Measurements from ENCODE around the gene MUC3A. TPM values are rescaled to one million over a fixed set of nuclear protein-coding genes. Genes with fewer than 3 reads are reported as not detected.

MUC3A gene
- total and polyA plus RNA-seq, 2 of the 4 experiments (the other 2 are of a cell fraction): 0.05 TPM; not detected in 1

GRCh38 chr7:101009629-101010028, 60.3 kb downstream of the MUC3A start:
- dilution Hi-C loops (cut with HindIII; ENCODE audit: low sequenced_read_pairs, unreplicated experiment): no loop called here
- no peak for DNase-seq
- intact Hi-C loops (cut with micrococcal nuclease): no loop called here

More at GRCh38 chr7:101009629-101010028, 60.3 kb downstream of the MUC3A start:
- Histone ChIP-seq H2AK5ac (ENCODE audit: low read depth, low read length) (no peak overlapping the region), H3K27ac (ENCODE audit: insufficient read depth, low read length) (no peak overlapping the region), H2AK9ac (replicated peaks; ENCODE audit: low read depth, low read length, poor library complexity) (no peak overlapping the region), H3K56ac (ENCODE audit: extremely low read depth, insufficient read depth, low read length) (no peak overlapping the region), H2BK120ac (ENCODE audit: low read depth, low read length) (no peak overlapping the region), H3K79me1 (ENCODE audit: low read depth in 1 of 2, low read length in 2 of 2) (no peaks in the 10 kb centered on the region), H2BK15ac (ENCODE audit: low read depth, low read length) (no peak overlapping the region), H3K23ac (ENCODE audit: low read depth, low read length) (no peak overlapping the region), H3K18ac (ENCODE audit: low read depth, low read length) (no peak overlapping the region), H3K4me3 (ENCODE audit: insufficient read depth, low read depth, low read length) (no peak overlapping the region), H4K20me1 (ENCODE audit: insufficient read depth, low read length) (no peaks in the 10 kb centered on the region), H3K9me1 (ENCODE audit: insufficient read depth, low read length) (no peaks in the 10 kb centered on the region; the same call in 1 of the 2 replicates), H2BK5ac (ENCODE audit: low read depth, low read length, poor library complexity, severe bottlenecking) (no peak overlapping the region), H3K9me3 (ENCODE audit: control insufficient read depth, insufficient read depth, low read length) (no peaks in the 10 kb centered on the region), H3K4me1 (ENCODE audit: control insufficient read depth, insufficient read depth, low read length) (no peaks in the 10 kb centered on the region), H3K4ac (ENCODE audit: low read depth, low read length) (no peak overlapping the region), H3K14ac (replicated peaks; ENCODE audit: low read depth, low read length) (no peak overlapping the region), H4K5ac (ENCODE audit: low read depth, low read length) (no peak overlapping the region), H3K4me2 (ENCODE audit: low read depth, low read length) (no peak overlapping the region), H3K27me3 (ENCODE audit: control insufficient read depth, insufficient read depth, low read length) (no peaks in the 10 kb centered on the region), H3K36me3 (ENCODE audit: control insufficient read depth, insufficient read depth, low read length) (peaks cover 7% of the 10 kb centered on the region), H2AFZ (replicated peaks; ENCODE audit: low read length, poor library complexity) (no peak overlapping the region), H4K91ac (ENCODE audit: insufficient read depth, low read depth, low read length) (no peak overlapping the region), H2BK20ac (ENCODE audit: low read depth, low read length) (no peak overlapping the region), H3K9ac (ENCODE audit: low read depth, low read length) (no peak overlapping the region), H4K8ac (ENCODE audit: low read depth in 2 of 2, low read length in 2 of 2) (no peak overlapping the region)
- CTCF ChIA-PET: no interaction called here
- no peak for TF ChIP-seq RCOR1 (IDR thresholded peaks at IDR 0.05; ENCODE audit: insufficient replicate concordance, low read length)
- no peak for TF ChIP-seq ELK1 (IDR thresholded peaks at IDR 0.05; ENCODE audit: borderline replicate concordance, low read depth, low read length)
- no peak for TF ChIP-seq CTCF (conservative IDR thresholded peaks at IDR 0.05; ENCODE audit: low read depth, low read length)
- no peak for TF ChIP-seq BHLHE40 (IDR thresholded peaks at IDR 0.05; ENCODE audit: low read depth, low read length)
- TF ChIP-seq FOS (IDR thresholded peaks at IDR 0.05; ENCODE audit: low read depth, low read length): no peak
- TF ChIP-seq SMC3 (IDR thresholded peaks at IDR 0.05; ENCODE audit: low read depth, low read length): no peak
- in situ Hi-C loops (cut with MboI; ENCODE audit: low sequenced_read_pairs): no loop called here
- WGBS, 2 experiments (ENCODE audit: extremely low coverage in 2 of 2, insufficient read length in 1 of 2): 90% methylated on average over 3 of the region's 5 CpGs; no CpG with 5 or more reads in 1 of the 2 experiments
- no TSS peak for BruUV-seq (replicated peaks)
- no peak for ATAC-seq (ENCODE audit: low read depth)
- POLR2A ChIA-PET (ENCODE audit: unreplicated experiment): no interaction called here
